NT2/D1 (cell line): Measurements from ENCODE around the gene BPI.
"Not testable (repeated sequence)": the region's sequence is repeated elsewhere in the genome, so short reads cannot be mapped to it uniquely, and the experiment has no call there.

Experiments used
- DNase-seq: peaks from one replicate; pipeline ENCODE4 v3.0.0-alpha.2; 2011; ENCODE audit warnings: low read depth, low spot score
- H3K27me3 ChIP-seq: 2 replicates; pipeline ENCODE4 v1.6.0; 2011; ENCODE audit warnings: mild to moderate bottlenecking; ENCODE audit not compliant: insufficient read length, insufficient read depth
- H3K36me3 ChIP-seq: 2 replicates; pipeline ENCODE4 v1.6.1; 2011; ENCODE audit warnings: mild to moderate bottlenecking, low read length, mixed read lengths; ENCODE audit not compliant: insufficient read depth, insufficient read length
- H3K4me1 ChIP-seq: 2 replicates; pipeline ENCODE4 v1.5.1; 2011; ENCODE audit not compliant: insufficient read depth, insufficient read length
- H3K4me3 ChIP-seq: 2 replicates; pipeline ENCODE4 v1.5.1; 2011; ENCODE audit warnings: low read depth; ENCODE audit not compliant: insufficient read length
- H3K9ac ChIP-seq: 2 replicates; pipeline ENCODE4 v1.6.0; 2011; ENCODE audit warnings: low read depth; ENCODE audit not compliant: insufficient read length
- H3K9me3 ChIP-seq: 2 replicates; pipeline ENCODE4 v1.5.1; 2011; ENCODE audit warnings: mild to moderate bottlenecking, low read length; ENCODE audit not compliant: insufficient read depth
- SUZ12 ChIP-seq: IDR thresholded peaks from 2 replicates; pipeline ENCODE4 v1.6.1; 2011; ENCODE audit not compliant: insufficient read length, insufficient read depth; ENCODE audit errors: extremely low read depth
- YY1 ChIP-seq: IDR thresholded peaks from 2 replicates; pipeline ENCODE4 v1.6.1; 2011; ENCODE audit not compliant: insufficient read length, insufficient read depth
- ZNF274 ChIP-seq: IDR thresholded peaks from 2 replicates; pipeline ENCODE4 v1.6.1; 2011; ENCODE audit warnings: mild to moderate bottlenecking, low read depth, low read length

The BPI gene

DNA sequence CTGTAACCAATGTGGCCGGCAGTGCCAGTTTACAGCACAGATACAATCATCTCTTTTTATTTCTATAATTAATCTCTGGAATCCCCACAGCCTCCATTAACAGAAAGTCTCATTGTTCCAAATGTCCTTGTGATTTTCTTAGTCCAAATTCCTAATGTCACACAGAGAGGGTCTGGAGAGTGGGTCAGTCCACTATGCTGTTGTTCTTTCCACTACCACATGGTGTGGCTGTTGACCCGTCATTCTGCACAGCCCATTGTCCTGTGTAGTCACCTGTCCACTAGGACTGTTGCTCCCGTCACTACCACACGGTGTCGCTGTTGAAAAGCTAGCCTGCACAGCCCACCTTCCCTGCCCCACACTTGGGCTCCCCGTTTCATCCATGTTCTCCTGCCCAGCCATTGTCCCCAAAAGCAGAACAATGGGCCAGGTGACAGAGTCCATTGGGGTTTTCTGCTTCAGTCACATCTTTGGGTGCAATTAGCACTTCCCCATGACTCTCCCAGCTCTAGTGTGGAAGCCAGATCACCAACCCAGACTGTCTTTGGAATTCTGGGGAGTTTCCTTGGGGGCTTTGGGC lies 33.7 kb downstream of the BPI start:
- peak; percentile 93 for DNase-seq
- H3K4me1 ChIP-seq: peaks cover 6% of the 10 kb centered on the region
- no peak overlapping the region for H3K4me3 ChIP-seq
- H3K9ac ChIP-seq: no peak overlapping the region
- TF ChIP-seq ZNF274 (no peak), YY1 (no peak), SUZ12 (no peak)
- no peaks in the 10 kb centered on the region for H3K27me3 ChIP-seq
- peaks cover 12% of the 10 kb centered on the region; the same call in 1 of the 2 replicates for H3K9me3 ChIP-seq
- no peaks in the 10 kb centered on the region for H3K36me3 ChIP-seq

DNA sequence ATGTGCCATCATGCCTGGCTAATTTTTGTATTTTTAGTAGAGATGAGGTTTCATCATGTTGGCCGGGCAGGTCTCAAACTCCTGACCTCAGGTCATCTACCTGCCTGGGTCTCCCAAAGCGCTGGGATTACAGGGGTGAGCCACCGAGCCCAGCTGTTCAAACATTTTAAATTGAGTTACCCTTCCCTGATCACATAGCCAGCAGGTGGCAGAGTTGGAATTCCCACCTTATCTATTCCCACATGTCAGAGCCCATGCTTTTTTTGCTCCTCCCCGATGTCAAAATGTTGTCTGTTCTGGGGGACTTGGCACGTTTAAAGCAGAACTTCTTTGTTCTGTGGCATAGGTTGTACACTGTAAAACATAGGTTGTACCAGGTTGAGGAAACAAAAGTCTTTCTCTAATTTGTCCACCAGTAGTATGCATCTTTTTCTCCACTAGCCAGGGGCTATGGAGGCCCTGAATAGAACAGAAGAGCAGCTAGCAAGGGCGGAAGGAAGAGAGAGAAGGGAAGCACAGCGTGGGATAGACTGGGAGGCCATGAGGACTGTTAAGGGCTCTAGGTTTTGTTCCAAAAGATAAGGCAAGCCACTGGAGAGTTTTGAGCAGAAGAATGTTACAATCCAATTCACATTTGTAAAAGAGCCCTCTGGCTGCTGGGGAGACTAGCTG lies 35.0 kb downstream of the BPI start:
- TF ChIP-seq YY1 (no peak), ZNF274 (no peak), SUZ12 (no peak)
- Histone ChIP-seq H3K27me3 (no peaks in the 10 kb centered on the region), H3K9me3 (peaks cover 12% of the 10 kb centered on the region; the same call in 1 of the 2 replicates), H3K4me1 (peaks cover 16% of the 10 kb centered on the region), H3K36me3 (no peaks in the 10 kb centered on the region), H3K4me3 (no peak overlapping the region), H3K9ac (no peak overlapping the region)
- no peak for DNase-seq

- H3K4me3 ChIP-seq, DNase-seq, H3K36me3 ChIP-seq, H3K27me3 ChIP-seq, H3K9ac ChIP-seq: not testable (repeated sequence)
- Histone ChIP-seq H3K9me3 (peaks cover 12% of the 10 kb centered on the region; the same call in 1 of the 2 replicates), H3K4me1 (peaks cover 18% of the 10 kb centered on the region)
These were observed 35.6 kb downstream of the BPI start for GRCh38 chr20:38339521-38339896.

- H3K4me3 ChIP-seq: no peak overlapping the region
- DNase-seq: no peak
- H3K36me3 ChIP-seq: no peaks in the 10 kb centered on the region
- peaks cover 12% of the 10 kb centered on the region; the same call in 1 of the 2 replicates for H3K9me3 ChIP-seq
- peaks cover 18% of the 10 kb centered on the region for H3K4me1 ChIP-seq
- TF ChIP-seq YY1: no peak
- TF ChIP-seq SUZ12: no peak
- TF ChIP-seq ZNF274: no peak
- no peaks in the 10 kb centered on the region for H3K27me3 ChIP-seq
- H3K9ac ChIP-seq: no peak overlapping the region
These were observed 36.0 kb downstream of the BPI start for GRCh38 chr20:38339997-38340396.

DNA sequence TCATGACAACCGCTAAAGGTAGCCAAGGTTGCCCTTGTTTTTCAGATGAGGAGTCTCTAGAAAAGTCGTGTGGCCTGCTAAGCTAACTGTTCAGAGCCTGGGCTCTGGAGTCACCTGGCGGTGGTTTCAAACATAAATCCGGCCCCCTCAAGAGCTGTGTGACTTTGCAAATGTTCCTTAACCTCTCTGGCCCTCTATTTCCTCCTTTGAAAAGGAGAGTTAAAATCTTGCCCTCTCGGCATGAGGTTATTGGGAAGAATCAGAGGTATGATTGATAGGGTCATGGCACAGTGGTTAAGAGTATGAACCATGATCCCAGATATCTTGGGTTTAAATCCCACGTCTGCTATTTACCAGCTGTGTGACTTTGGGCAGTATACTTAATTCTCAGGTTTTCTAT lies 36.7 kb downstream of the BPI start:
- peaks cover 12% of the 10 kb centered on the region; the same call in 1 of the 2 replicates for H3K9me3 ChIP-seq
- no peak overlapping the region for H3K9ac ChIP-seq
- H3K4me3 ChIP-seq: no peak overlapping the region
- peaks cover 18% of the 10 kb centered on the region for H3K4me1 ChIP-seq
- DNase-seq: no peak
- TF ChIP-seq SUZ12: no peak
- TF ChIP-seq ZNF274: no peak
- no peak for TF ChIP-seq YY1
- H3K27me3 ChIP-seq: no peaks in the 10 kb centered on the region
- H3K36me3 ChIP-seq: no peaks in the 10 kb centered on the region

DNA sequence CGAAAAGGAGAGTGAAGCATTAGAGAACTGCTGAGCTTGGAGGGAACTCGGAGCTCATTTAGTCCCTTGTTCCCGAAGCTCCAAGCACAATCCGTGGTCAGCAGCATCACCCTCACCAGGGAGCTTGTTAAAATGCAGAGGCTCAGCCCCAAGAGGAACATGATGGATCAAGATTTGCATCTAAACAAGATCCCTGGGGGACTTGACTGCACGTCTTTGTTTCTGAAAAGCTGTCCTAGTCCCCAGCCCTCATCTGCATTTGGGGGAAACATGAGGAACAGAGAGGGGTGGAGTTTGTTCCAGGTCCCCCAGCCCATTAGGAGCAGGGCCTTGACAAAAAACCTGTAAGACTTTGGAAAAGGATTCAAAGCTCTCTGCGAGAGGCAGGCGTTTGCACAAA lies 38.3 kb downstream of the BPI start:
- Histone ChIP-seq H3K27me3 (no peaks in the 10 kb centered on the region), H3K4me1 (peaks cover 18% of the 10 kb centered on the region), H3K9me3 (peaks cover 12% of the 10 kb centered on the region; the same call in 1 of the 2 replicates), H3K36me3 (no peaks in the 10 kb centered on the region), H3K9ac (peak overlapping the region; percentile 39), H3K4me3 (no peak overlapping the region)
- TF ChIP-seq ZNF274 (no peak), SUZ12 (no peak), YY1 (no peak)
- DNase-seq: peak; percentile 93

DNA sequence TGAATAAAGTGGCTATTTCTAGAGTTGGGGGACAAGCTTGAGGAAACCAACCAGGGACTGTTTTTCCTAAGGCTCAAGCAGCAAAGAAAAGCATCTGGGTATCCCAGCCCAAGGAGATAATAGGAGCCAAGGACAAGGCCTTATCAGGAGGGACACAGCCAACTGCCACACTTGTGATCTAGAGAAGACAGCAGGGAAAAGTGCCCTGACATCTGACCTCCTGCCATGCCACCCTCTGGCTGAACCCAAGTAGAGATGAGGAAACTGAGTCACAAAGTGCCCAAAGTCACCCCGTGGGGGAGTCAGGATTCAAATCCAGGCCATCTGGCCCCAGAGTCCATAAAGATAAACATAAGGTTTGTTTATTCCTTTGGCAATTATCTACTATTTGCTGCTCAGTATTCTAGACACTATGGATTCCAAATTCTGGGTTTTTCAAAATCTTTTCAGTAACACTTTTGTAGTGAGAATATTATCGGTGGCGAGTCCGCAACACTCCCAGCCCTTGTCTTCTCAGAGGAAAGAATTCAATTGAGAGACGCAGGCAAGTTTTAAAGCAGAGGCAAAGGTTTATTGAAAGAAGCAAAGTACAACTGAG lies 38.9 kb downstream of the BPI start:
- TF ChIP-seq SUZ12 (no peak), ZNF274 (no peak), YY1 (no peak)
- H3K9ac ChIP-seq: no peak overlapping the region

More for the DNA sequence above, 38.9 kb downstream of the BPI start:
- Histone ChIP-seq H3K9me3 (peaks cover 9% of the 10 kb centered on the region; the same call in 1 of the 2 replicates), H3K4me3 (no peak overlapping the region), H3K4me1 (peaks cover 18% of the 10 kb centered on the region), H3K36me3 (no peaks in the 10 kb centered on the region), H3K27me3 (no peaks in the 10 kb centered on the region)
- no peak for DNase-seq
